Activated CD4-positive, alpha-beta T cell treated with anti-CD3 and anti-CD28 coated beads, Interleukin-2, amount 10 ng/mL, durations not matched to agents 24 days and 14 days (primary cell): ENCODE data around the gene TMC4. TPM values are rescaled to one million over a fixed set of nuclear protein-coding genes. Genes with fewer than 3 reads are reported as not detected.
"Not testable (repeated sequence)": the region's sequence is repeated elsewhere in the genome, so short reads cannot be mapped to it uniquely, and the experiment has no call there.

Experiments used
- DNase-seq: peaks from one replicate; pipeline ENCODE4 v3.0.0; 2022
- H3K27ac Mint-ChIP-seq: one replicate; pipeline ENCODE4 v1.8.0; 2022; ENCODE audit warnings: mild to moderate bottlenecking, mixed read lengths
- H3K27me3 Mint-ChIP-seq: one replicate; pipeline ENCODE4 v1.8.0; 2022; ENCODE audit warnings: mixed read lengths
- H3K36me3 Mint-ChIP-seq: one replicate; pipeline ENCODE4 v1.8.0; 2022; ENCODE audit warnings: low read depth, mild to moderate bottlenecking, mixed read lengths
- H3K4me1 Mint-ChIP-seq: one replicate; pipeline ENCODE4 v1.8.0; 2021; ENCODE audit warnings: mixed read lengths
- H3K4me3 Mint-ChIP-seq: one replicate; pipeline ENCODE4 v1.8.0; 2022; ENCODE audit warnings: mild to moderate bottlenecking, moderate library complexity, mixed read lengths
- H3K9me3 Mint-ChIP-seq: one replicate; pipeline ENCODE4 v1.8.0; 2021; ENCODE audit warnings: mixed read lengths
- intact Hi-C: fragments of 100-400 bp; cut with micrococcal nuclease; formaldehyde crosslinking; loops from one replicate; pipeline ENCODE4 v1.15.1; 2023
- total RNA-seq: library from RNA; stranded (reverse); gene quantifications from 2 replicates; pipeline ENCODE4 v1.2.3, GENCODE V29; 2022

Gene TMC4
- total RNA-seq, 1 donor from 2014 or later: 1.1 TPM

- H3K4me1 Mint-ChIP-seq: peaks cover 18% of the 10 kb centered on the region
- no peak for DNase-seq
- intact Hi-C loops: loop anchor here (5.0 kb wide), 1 partner anchor 269 kb away; the partner anchor contains the start of gene LENG9
- peak overlapping the region; percentile 53 for H3K4me3 Mint-ChIP-seq
- H3K36me3 Mint-ChIP-seq: peaks cover 18% of the 10 kb centered on the region
- H3K27me3 Mint-ChIP-seq: no peaks in the 10 kb centered on the region
- H3K9me3 Mint-ChIP-seq: no peaks in the 10 kb centered on the region
- H3K27ac Mint-ChIP-seq: no peak overlapping the region
These were observed 20.1 kb upstream of the TMC4 start for GRCh38 chr19:54193011-54193410.

GRCh38 chr19:54191811-54192453, 19.0 kb upstream of the TMC4 start:
- intact Hi-C loops: loop anchor here (5.0 kb wide), 1 partner anchor 270 kb away; the partner anchor contains the start of gene LENG9

GRCh38 chr19:54191011-54191810, 18.3 kb upstream of the TMC4 start, which contains the start of gene TSEN34:
Gene TSEN34, plus strand, starts transcription at chr19:54191308. Its CDS starts 57 bp downstream, at chr19:54191365.
- intact Hi-C loops: loop anchor here (5.0 kb wide), 1 partner anchor 271 kb away; the partner anchor contains the start of gene LENG9
- peaks cover 31% of the 10 kb centered on the region for H3K4me1 Mint-ChIP-seq
- peak within 1 kb of the TSS; percentile 85 for H3K4me3 Mint-ChIP-seq
- H3K27me3 Mint-ChIP-seq: no peaks in the 10 kb centered on the region
- peak within 1 kb of the TSS; percentile 98 for H3K27ac Mint-ChIP-seq
- H3K9me3 Mint-ChIP-seq: no peaks in the 10 kb centered on the region
- DNase-seq: peak; percentile 96
- peaks cover 33% of the 10 kb centered on the region for H3K36me3 Mint-ChIP-seq

More at GRCh38 chr19:54191811-54192453, 19.0 kb upstream of the TMC4 start:
- H3K36me3 Mint-ChIP-seq: peaks cover 26% of the 10 kb centered on the region
- H3K4me1 Mint-ChIP-seq: peaks cover 27% of the 10 kb centered on the region
- no peaks in the 10 kb centered on the region for H3K27me3 Mint-ChIP-seq
- peak overlapping the region; percentile 80 for H3K27ac Mint-ChIP-seq
- peak overlapping the region; percentile 85 for H3K4me3 Mint-ChIP-seq
- DNase-seq: no peak
- H3K9me3 Mint-ChIP-seq: no peaks in the 10 kb centered on the region

GRCh38 chr19:54190503-54191010, 17.6 kb upstream of the TMC4 start:
- intact Hi-C loops: loop anchor here (1.0 to 5.0 kb wide), 4 partner anchors 10 to 272 kb away; partner anchors contain the start of genes CNOT3, LENG1, LENG9 and RPS9
- no peaks in the 10 kb centered on the region for H3K9me3 Mint-ChIP-seq
- peak overlapping the region; percentile 85 for H3K4me3 Mint-ChIP-seq
- peak; percentile 100 for DNase-seq
- peaks cover 30% of the 10 kb centered on the region for H3K4me1 Mint-ChIP-seq
- peak overlapping the region; percentile 98 for H3K27ac Mint-ChIP-seq
- H3K36me3 Mint-ChIP-seq: peaks cover 35% of the 10 kb centered on the region
- H3K27me3 Mint-ChIP-seq: no peaks in the 10 kb centered on the region

GRCh38 chr19:54189735-54190502, 17.0 kb upstream of the TMC4 start:
- Mint-ChIP-seq H3K27me3 (no peaks in the 10 kb centered on the region), H3K4me3 (peak overlapping the region; percentile 85), H3K27ac (peak overlapping the region; percentile 98), H3K4me1 (peaks cover 28% of the 10 kb centered on the region), H3K9me3 (no peaks in the 10 kb centered on the region), H3K36me3 (peaks cover 35% of the 10 kb centered on the region)
- peak; percentile 100 for DNase-seq
- intact Hi-C loops: loop anchor here (1.0 to 5.0 kb wide), 4 partner anchors 10 to 272 kb away; partner anchors contain the start of genes CNOT3, LENG1, LENG9 and RPS9

- Mint-ChIP-seq H3K9me3 (no peaks in the 10 kb centered on the region), H3K4me1 (peaks cover 28% of the 10 kb centered on the region), H3K27ac (peak within 1 kb of the TSS; percentile 98), H3K27me3 (no peaks in the 10 kb centered on the region), H3K4me3 (peak within 1 kb of the TSS; percentile 85), H3K36me3 (peaks cover 34% of the 10 kb centered on the region)
- intact Hi-C loops: no loop called here
- DNase-seq: no peak
These were observed 16.3 kb upstream of the TMC4 start, which contains the start of gene MBOAT7 for GRCh38 chr19:54189145-54189734. Gene MBOAT7, minus strand, starts transcription at chr19:54189580. Its CDS starts 1,072 bp downstream, at chr19:54188508.

GRCh38 chr19:54188215-54188871, 15.4 kb upstream of the TMC4 start:
- Mint-ChIP-seq H3K9me3 (no peaks in the 10 kb centered on the region), H3K4me1 (peaks cover 28% of the 10 kb centered on the region), H3K4me3 (peak overlapping the region; percentile 85), H3K27ac (peak overlapping the region; percentile 95), H3K27me3 (no peaks in the 10 kb centered on the region), H3K36me3 (peaks cover 39% of the 10 kb centered on the region)
- intact Hi-C loops: loop anchor here (1.0 kb wide), 1 partner anchor 22 kb away; no protein-coding TSS in a partner anchor
- peak; percentile 88 for DNase-seq

- H3K36me3 Mint-ChIP-seq: peaks cover 42% of the 10 kb centered on the region
- H3K4me3 Mint-ChIP-seq: peak overlapping the region; percentile 85
- no peaks in the 10 kb centered on the region for H3K9me3 Mint-ChIP-seq
- H3K27ac Mint-ChIP-seq: peak overlapping the region; percentile 95
- no peak for DNase-seq
- intact Hi-C loops: no loop called here
- peaks cover 20% of the 10 kb centered on the region for H3K4me1 Mint-ChIP-seq
- H3K27me3 Mint-ChIP-seq: no peaks in the 10 kb centered on the region
These were observed 14.0 kb upstream of the TMC4 start for GRCh38 chr19:54186934-54187381.

- Mint-ChIP-seq H3K4me3 (no peak overlapping the region), H3K9me3 (no peaks in the 10 kb centered on the region), H3K4me1 (peaks cover 15% of the 10 kb centered on the region), H3K36me3 (peaks cover 40% of the 10 kb centered on the region), H3K27ac (no peak overlapping the region), H3K27me3 (no peaks in the 10 kb centered on the region)
- DNase-seq: no peak
- intact Hi-C loops: no loop called here
These were observed 13.4 kb upstream of the TMC4 start for GRCh38 chr19:54186351-54186750.

- H3K4me3 Mint-ChIP-seq: no peak overlapping the region
- no peak for DNase-seq
- peaks cover 15% of the 10 kb centered on the region for H3K4me1 Mint-ChIP-seq
- H3K9me3 Mint-ChIP-seq: no peaks in the 10 kb centered on the region
- H3K27ac Mint-ChIP-seq: no peak overlapping the region
- intact Hi-C loops: no loop called here
- no peaks in the 10 kb centered on the region for H3K27me3 Mint-ChIP-seq
- peaks cover 55% of the 10 kb centered on the region for H3K36me3 Mint-ChIP-seq
These were observed 10.5 kb upstream of the TMC4 start for GRCh38 chr19:54183431-54183830.

GRCh38 chr19:54181894-54182293, 8.9 kb upstream of the TMC4 start:
- H3K9me3 Mint-ChIP-seq, intact Hi-C loops, H3K27ac Mint-ChIP-seq, H3K4me1 Mint-ChIP-seq, H3K27me3 Mint-ChIP-seq, DNase-seq, H3K4me3 Mint-ChIP-seq: not testable (repeated sequence)
- peaks cover 49% of the 10 kb centered on the region for H3K36me3 Mint-ChIP-seq

GRCh38 chr19:54180691-54181091, 7.7 kb upstream of the TMC4 start:
- Mint-ChIP-seq H3K9me3 (no peaks in the 10 kb centered on the region), H3K4me3 (no peak overlapping the region), H3K27ac (no peak overlapping the region), H3K27me3 (no peaks in the 10 kb centered on the region), H3K4me1 (no peaks in the 10 kb centered on the region), H3K36me3 (peaks cover 45% of the 10 kb centered on the region)
- DNase-seq: no peak
- intact Hi-C loops: no loop called here
